ENCODE data around the gene MAN2A2.
"Not testable (repeated sequence)": the region's sequence is repeated elsewhere in the genome, so short reads cannot be mapped to it uniquely, and the experiment has no call there.

MAN2A2 gene

GRCh38 chr15:90871139-90871715 is 31.9 kb upstream of the MAN2A2 start:
- H3K4me3 ChIP-seq (ENCODE audit: low read depth, low read length) = peak overlapping the region; percentile 67
- TF ChIP-seq, protein P1, sequence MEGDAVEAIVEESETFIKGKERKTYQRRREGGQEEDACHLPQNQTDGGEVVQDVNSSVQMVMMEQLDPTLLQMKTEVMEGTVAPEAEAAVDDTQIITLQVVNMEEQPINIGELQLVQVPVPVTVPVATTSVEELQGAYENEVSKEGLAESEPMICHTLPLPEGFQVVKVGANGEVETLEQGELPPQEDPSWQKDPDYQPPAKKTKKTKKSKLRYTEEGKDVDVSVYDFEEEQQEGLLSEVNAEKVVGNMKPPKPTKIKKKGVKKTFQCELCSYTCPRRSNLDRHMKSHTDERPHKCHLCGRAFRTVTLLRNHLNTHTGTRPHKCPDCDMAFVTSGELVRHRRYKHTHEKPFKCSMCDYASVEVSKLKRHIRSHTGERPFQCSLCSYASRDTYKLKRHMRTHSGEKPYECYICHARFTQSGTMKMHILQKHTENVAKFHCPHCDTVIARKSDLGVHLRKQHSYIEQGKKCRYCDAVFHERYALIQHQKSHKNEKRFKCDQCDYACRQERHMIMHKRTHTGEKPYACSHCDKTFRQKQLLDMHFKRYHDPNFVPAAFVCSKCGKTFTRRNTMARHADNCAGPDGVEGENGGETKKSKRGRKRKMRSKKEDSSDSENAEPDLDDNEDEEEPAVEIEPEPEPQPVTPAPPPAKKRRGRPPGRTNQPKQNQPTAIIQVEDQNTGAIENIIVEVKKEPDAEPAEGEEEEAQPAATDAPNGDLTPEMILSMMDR (IDR thresholded peaks at IDR 0.05; ENCODE audit: control insufficient read depth, extremely low read depth, insufficient read depth) = no peak
- DNase-seq (ENCODE audit: low read depth) = no peak

- TF ChIP-seq, protein P1 (IDR thresholded peaks at IDR 0.05; ENCODE audit: control insufficient read depth, extremely low read depth, insufficient read depth) = no peak
- peak overlapping the region; percentile 67 for H3K4me3 ChIP-seq (ENCODE audit: low read depth, low read length)
- DNase-seq (ENCODE audit: low read depth) = no peak
Observed at GRCh38 chr15:90871716-90872485, 31.2 kb upstream of the MAN2A2 start.

DNA sequence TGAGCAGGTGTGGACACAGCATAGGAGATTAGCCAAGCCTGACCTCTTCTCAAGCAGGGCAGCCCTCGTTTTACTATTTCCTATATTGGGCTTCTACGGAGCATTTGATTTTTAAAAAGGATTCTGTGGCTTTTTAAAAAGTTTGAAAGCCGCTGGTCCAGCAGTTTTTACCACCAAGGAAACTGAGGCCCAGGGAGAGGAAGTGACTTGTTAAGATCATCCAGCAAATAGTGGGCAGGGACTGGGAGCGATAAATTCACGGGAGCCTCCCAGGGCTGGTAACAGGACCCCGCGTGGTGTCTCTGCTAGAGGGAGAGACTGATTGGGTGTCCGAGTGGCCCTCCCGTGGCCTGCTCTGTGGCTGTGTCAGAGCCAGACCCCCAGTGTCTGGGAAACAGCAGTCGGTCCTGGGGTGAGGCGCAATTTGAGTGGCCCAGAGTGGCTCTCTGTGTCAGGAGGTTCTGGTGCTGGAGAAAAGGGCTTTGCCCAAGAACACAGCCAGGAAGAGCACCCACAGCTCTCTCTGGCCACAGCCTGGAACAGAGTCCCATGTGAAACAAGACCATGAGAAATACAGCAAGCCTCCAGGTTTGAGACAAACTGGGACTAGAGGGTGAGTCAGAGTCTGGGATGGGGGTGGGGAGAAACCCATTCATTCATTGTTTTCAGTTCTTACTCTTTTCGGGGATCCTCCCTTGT is 30.5 kb upstream of the MAN2A2 start:
- DNase-seq (ENCODE audit: low read depth) = no peak
- peak overlapping the region; percentile 67 for H3K4me3 ChIP-seq (ENCODE audit: low read depth, low read length)
- TF ChIP-seq, protein P1 (IDR thresholded peaks at IDR 0.05; ENCODE audit: control insufficient read depth, extremely low read depth, insufficient read depth) = no peak

- TF ChIP-seq, protein P1 (IDR thresholded peaks at IDR 0.05; ENCODE audit: control insufficient read depth, extremely low read depth, insufficient read depth) = no peak
- no peak overlapping the region for H3K4me3 ChIP-seq (ENCODE audit: low read depth, low read length)
- DNase-seq (ENCODE audit: low read depth) = no peak
Observed at GRCh38 chr15:90873488-90873997, 29.6 kb upstream of the MAN2A2 start.

DNA sequence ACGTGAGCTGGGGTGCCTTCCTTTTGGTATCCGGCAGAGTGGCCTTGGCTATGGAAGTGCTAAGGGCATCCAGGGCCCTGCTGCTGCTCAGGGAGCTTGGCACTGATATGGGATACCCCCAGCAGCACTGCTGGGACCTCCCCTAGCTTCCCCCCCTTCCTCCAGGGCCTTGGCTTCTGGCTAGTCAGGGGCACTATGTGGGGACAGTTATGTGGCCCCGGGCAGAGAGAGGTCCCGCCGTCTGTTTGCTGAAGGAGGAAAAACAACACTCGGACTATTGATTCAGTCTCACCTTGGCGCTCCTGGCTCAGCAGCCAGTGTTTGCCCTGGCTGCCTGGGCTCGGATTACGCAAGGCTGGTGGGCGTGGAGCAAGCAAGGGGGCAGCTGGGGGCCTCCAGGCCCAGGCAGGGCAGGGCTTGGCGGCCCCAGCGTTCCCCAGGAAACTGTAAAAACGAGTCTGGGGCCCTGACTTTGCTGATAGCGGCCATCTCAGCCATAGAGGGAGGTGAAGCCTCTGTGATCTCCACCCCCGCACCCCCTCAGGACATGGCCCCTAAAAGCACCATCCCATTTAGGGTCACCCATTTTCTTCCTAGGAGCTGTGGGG is 29.0 kb upstream of the MAN2A2 start:
- H3K4me3 ChIP-seq (ENCODE audit: low read depth, low read length) = no peak overlapping the region
- TF ChIP-seq, protein P1 (IDR thresholded peaks at IDR 0.05; ENCODE audit: control insufficient read depth, extremely low read depth, insufficient read depth) = no peak
- DNase-seq (ENCODE audit: low read depth) = no peak

- not testable (repeated sequence) for H3K4me3 ChIP-seq (ENCODE audit: low read depth, low read length); DNase-seq (ENCODE audit: low read depth)
Observed at GRCh38 chr15:90874986-90875385, 28.1 kb upstream of the MAN2A2 start.

DNA sequence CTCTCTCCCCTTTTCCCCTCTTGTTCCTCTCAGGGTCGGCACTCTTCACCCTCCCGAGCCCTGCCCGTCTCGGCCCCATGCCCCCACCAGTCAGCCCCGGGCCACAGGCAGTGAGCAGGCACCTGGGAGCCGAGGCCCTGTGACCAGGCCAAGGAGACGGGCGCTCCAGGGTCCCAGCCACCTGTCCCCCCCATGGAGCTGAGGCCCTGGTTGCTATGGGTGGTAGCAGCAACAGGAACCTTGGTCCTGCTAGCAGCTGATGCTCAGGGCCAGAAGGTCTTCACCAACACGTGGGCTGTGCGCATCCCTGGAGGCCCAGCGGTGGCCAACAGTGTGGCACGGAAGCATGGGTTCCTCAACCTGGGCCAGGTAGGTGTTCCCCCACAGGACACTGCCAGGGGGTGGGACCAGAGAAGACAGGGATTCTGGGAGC is 27.5 kb upstream of the MAN2A2 start:
- DNase-seq (ENCODE audit: low read depth) = no peak
- no peak overlapping the region for H3K4me3 ChIP-seq (ENCODE audit: low read depth, low read length)
- TF ChIP-seq, protein P1 (IDR thresholded peaks at IDR 0.05; ENCODE audit: control insufficient read depth, extremely low read depth, insufficient read depth) = no peak

Data from LNCaP clone FGC (cell line).